ENCODE data around the gene SEZ6L. TPM values are rescaled to one million over a fixed set of nuclear protein-coding genes. Genes with fewer than 3 reads are reported as not detected.

The SEZ6L gene
- total RNA-seq, 1 donor from 2014 or later = 0.18 TPM

GRCh38 chr22:26168939-26169314 lies 335 bp upstream of the SEZ6L start:
- Mint-ChIP-seq H3K27me3 (ENCODE audit: low read depth) (peaks cover 95% of the 10 kb centered on the region), H3K36me3 (no peaks in the 10 kb centered on the region), H3K4me3 (peak overlapping the region; percentile 65), H3K27ac (no peak overlapping the region), H3K4me1 (peaks cover 6% of the 10 kb centered on the region), H3K9me3 (no peaks in the 10 kb centered on the region)
- DNase-seq (ENCODE audit: low spot score in 2 of 2, unreplicated experiment in 2 of 2) = no peak
- TF ChIP-seq CTCF (IDR thresholded peaks at IDR 0.05; ENCODE audit: unreplicated experiment) = no peak

- H3K9me3 Mint-ChIP-seq = no peaks in the 10 kb centered on the region
- no peak overlapping the region for H3K27ac Mint-ChIP-seq
- TF ChIP-seq CTCF (IDR thresholded peaks at IDR 0.05; ENCODE audit: unreplicated experiment) = no peak
- peaks cover 95% of the 10 kb centered on the region for H3K27me3 Mint-ChIP-seq (ENCODE audit: low read depth)
- H3K4me3 Mint-ChIP-seq = peak overlapping the region; percentile 46
- no peaks in the 10 kb centered on the region for H3K36me3 Mint-ChIP-seq
- no peak for DNase-seq (ENCODE audit: low spot score in 2 of 2, unreplicated experiment in 2 of 2)
- peaks cover 6% of the 10 kb centered on the region for H3K4me1 Mint-ChIP-seq
Measured at GRCh38 chr22:26170112-26170492, 840 bp downstream of the SEZ6L start.

GRCh38 chr22:26170795-26171580 lies 1.7 kb downstream of the SEZ6L start:
- H3K9me3 Mint-ChIP-seq = no peaks in the 10 kb centered on the region
- peak in 1 of 2 experiments; percentile 51 for DNase-seq (ENCODE audit: low spot score in 2 of 2, unreplicated experiment in 2 of 2)
- H3K27ac Mint-ChIP-seq = no peak overlapping the region
- H3K27me3 Mint-ChIP-seq (ENCODE audit: low read depth) = peaks cover 93% of the 10 kb centered on the region
- H3K36me3 Mint-ChIP-seq = no peaks in the 10 kb centered on the region
- no peak for TF ChIP-seq CTCF (IDR thresholded peaks at IDR 0.05; ENCODE audit: unreplicated experiment)
- H3K4me1 Mint-ChIP-seq = peaks cover 6% of the 10 kb centered on the region
- peak overlapping the region; percentile 41 for H3K4me3 Mint-ChIP-seq

- TF ChIP-seq CTCF (IDR thresholded peaks at IDR 0.05; ENCODE audit: unreplicated experiment) = peak; percentile 69
- Mint-ChIP-seq H3K4me1 (peaks cover 6% of the 10 kb centered on the region), H3K27ac (no peak overlapping the region), H3K9me3 (no peaks in the 10 kb centered on the region), H3K27me3 (ENCODE audit: low read depth) (peaks cover 88% of the 10 kb centered on the region), H3K4me3 (no peak overlapping the region), H3K36me3 (no peaks in the 10 kb centered on the region)
- no peak for DNase-seq (ENCODE audit: low spot score in 2 of 2, unreplicated experiment in 2 of 2)
Measured at GRCh38 chr22:26172389-26172990, 3.2 kb downstream of the SEZ6L start.

- H3K4me3 Mint-ChIP-seq = no peak overlapping the region
- H3K27me3 Mint-ChIP-seq (ENCODE audit: low read depth) = peaks cover 84% of the 10 kb centered on the region
Measured at GRCh38 chr22:26174280-26174679, 5.0 kb downstream of the SEZ6L start.

More at GRCh38 chr22:26174280-26174679, 5.0 kb downstream of the SEZ6L start:
- Mint-ChIP-seq H3K4me1 (no peaks in the 10 kb centered on the region), H3K36me3 (no peaks in the 10 kb centered on the region), H3K27ac (no peak overlapping the region), H3K9me3 (no peaks in the 10 kb centered on the region)
- TF ChIP-seq CTCF (IDR thresholded peaks at IDR 0.05; ENCODE audit: unreplicated experiment) = no peak
- no peak for DNase-seq (ENCODE audit: low spot score in 2 of 2, unreplicated experiment in 2 of 2)
